ENCODE measurements around the gene SCUBE1.

DNA sequence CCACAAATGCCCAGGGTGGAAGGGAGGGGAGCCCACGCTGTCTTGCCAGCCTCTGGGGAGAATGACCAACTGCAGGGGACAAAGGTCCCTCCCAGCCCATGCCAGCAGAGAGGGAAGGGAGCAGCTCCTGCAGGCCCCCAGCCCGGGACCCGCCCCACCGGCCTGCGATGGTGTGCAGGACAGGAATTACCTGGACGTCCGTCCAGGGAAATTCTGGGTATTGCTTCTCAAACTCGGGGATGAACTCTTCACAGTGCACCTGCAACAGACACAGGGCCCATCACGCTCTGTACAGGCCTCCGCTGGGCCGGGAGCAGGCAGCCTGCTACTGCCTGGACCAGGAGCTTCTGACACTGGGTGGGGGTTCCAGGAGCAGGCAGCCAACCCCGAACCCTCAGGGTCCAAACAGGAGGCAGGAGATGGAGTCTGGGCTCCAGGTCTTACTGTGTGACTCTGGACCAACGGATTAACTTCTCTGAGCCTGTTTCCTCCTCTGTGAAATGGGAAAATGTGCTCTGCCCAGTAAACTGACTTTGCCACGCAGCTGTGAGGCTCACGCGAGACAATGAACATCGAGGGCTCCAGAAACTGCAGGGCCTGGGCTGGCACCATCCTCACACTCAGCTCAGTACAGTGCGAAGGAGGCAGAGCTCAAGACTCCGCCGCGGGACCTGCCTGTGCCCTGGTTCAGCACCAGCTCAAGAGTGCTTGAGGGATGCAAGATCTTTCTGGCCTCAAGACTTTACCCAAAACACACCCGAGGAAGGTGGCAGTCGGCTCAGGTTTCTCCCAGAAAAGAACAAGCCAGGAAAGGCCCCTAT is 173.7 kb downstream of the SCUBE1 start:
- TF ChIP-seq, protein P1, sequence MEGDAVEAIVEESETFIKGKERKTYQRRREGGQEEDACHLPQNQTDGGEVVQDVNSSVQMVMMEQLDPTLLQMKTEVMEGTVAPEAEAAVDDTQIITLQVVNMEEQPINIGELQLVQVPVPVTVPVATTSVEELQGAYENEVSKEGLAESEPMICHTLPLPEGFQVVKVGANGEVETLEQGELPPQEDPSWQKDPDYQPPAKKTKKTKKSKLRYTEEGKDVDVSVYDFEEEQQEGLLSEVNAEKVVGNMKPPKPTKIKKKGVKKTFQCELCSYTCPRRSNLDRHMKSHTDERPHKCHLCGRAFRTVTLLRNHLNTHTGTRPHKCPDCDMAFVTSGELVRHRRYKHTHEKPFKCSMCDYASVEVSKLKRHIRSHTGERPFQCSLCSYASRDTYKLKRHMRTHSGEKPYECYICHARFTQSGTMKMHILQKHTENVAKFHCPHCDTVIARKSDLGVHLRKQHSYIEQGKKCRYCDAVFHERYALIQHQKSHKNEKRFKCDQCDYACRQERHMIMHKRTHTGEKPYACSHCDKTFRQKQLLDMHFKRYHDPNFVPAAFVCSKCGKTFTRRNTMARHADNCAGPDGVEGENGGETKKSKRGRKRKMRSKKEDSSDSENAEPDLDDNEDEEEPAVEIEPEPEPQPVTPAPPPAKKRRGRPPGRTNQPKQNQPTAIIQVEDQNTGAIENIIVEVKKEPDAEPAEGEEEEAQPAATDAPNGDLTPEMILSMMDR (IDR thresholded peaks at IDR 0.05; ENCODE audit: low read length): no peak
- TF ChIP-seq EZH2 (IDR thresholded peaks at IDR 0.05; ENCODE audit: borderline replicate concordance, low read length): no peak

All from OCI-LY1 (cell line).